Stimulated activated CD4-positive, alpha-beta T cell treated with anti-CD3 and anti-CD28 coated beads, Interleukin-2, amount 100 ng/mL, for 4 hours (primary cell): ENCODE data around the gene CCDC136.

ENCODE experiments used
- DNase-seq: peaks from one replicate; pipeline ENCODE4 v3.0.0-alpha.2; 2020; ENCODE audit warnings: low read depth

CCDC136 gene

GRCh38 chr7:128805225-128805624 lies 13.5 kb downstream of the CCDC136 start:
- no peak for DNase-seq

- DNase-seq = no peak
These were observed 15.4 kb downstream of the CCDC136 start for GRCh38 chr7:128807191-128807590.

GRCh38 chr7:128809363-128809762 lies 17.6 kb downstream of the CCDC136 start:
- DNase-seq = no peak

- DNase-seq = no peak
These were observed 18.7 kb downstream of the CCDC136 start for GRCh38 chr7:128810473-128810872.

- no peak for DNase-seq
These were observed 19.2 kb downstream of the CCDC136 start for GRCh38 chr7:128810997-128811396.

- no peak for DNase-seq
These were observed 20.1 kb downstream of the CCDC136 start for GRCh38 chr7:128811631-128812430.

- no peak for DNase-seq
These were observed 20.9 kb downstream of the CCDC136 start for GRCh38 chr7:128812514-128813168.

GRCh38 chr7:128814499-128814898 lies 22.7 kb downstream of the CCDC136 start:
- DNase-seq = no peak

- DNase-seq = no peak
These were observed 23.6 kb downstream of the CCDC136 start for GRCh38 chr7:128815289-128815942.

- no peak for DNase-seq
These were observed 26.9 kb downstream of the CCDC136 start for GRCh38 chr7:128818694-128819093.

- no peak for DNase-seq
These were observed 30.0 kb downstream of the CCDC136 start for GRCh38 chr7:128821724-128822123.

GRCh38 chr7:128826512-128826911 lies 34.7 kb downstream of the CCDC136 start:
- no peak for DNase-seq

- no peak for DNase-seq
These were observed 35.1 kb downstream of the CCDC136 start for GRCh38 chr7:128826916-128827247.

- no peak for DNase-seq
These were observed 35.6 kb downstream of the CCDC136 start for GRCh38 chr7:128827248-128827958.

- no peak for DNase-seq
These were observed 36.4 kb downstream of the CCDC136 start for GRCh38 chr7:128827971-128828711.

GRCh38 chr7:128829391-128830166 lies 37.8 kb downstream of the CCDC136 start:
- no peak for DNase-seq

- peak; percentile 13 for DNase-seq
These were observed 38.7 kb downstream of the CCDC136 start, which contains the start of gene FLNC for GRCh38 chr7:128830231-128831177. FLNC (plus strand) TSS chr7:128830406; CDS start chr7:128830638, 232 bp downstream.

GRCh38 chr7:128831178-128831993 lies 39.6 kb downstream of the CCDC136 start:
- no peak for DNase-seq
